DOHH2 (cell line): ENCODE measurements around the gene SPON2.

Experiments used
- CTCF ChIP-seq: fragments of 200-600 bp; sonication (generic); IDR thresholded peaks from one replicate; pipeline ENCODE4 v1.5.1; 2014; ENCODE audit warnings: antibody characterized with exemption, mild to moderate bottlenecking, low read depth, low read length; ENCODE audit not compliant: poor library complexity, severe bottlenecking
- EZH2phosphoT487 ChIP-seq: fragments of 200-600 bp; sonication (generic); IDR thresholded peaks from 2 replicates; pipeline ENCODE4 v1.6.1; 2017; ENCODE audit warnings: borderline replicate concordance, mild to moderate bottlenecking, antibody characterized with exemption, low read length, moderate library complexity, mixed read lengths

- TF ChIP-seq CTCF (no peak), EZH2phosphoT487 (no peak)
Measured at GRCh38 chr4:1218634-1219565, 46.5 kb upstream of the SPON2 start.
